HG03095 (cell line): Measurements from ENCODE around the gene LYPLAL1.
A peak's percentile ranks its signal among the peaks of the same experiment; 100 is the strongest.

Experiments
- ATAC-seq: cut with Tn5 transposase; IDR thresholded peaks from one replicate; pipeline ENCODE4 v1.9.1; 2021; ENCODE audit warnings: moderate library complexity; ENCODE audit not compliant: unreplicated experiment

The LYPLAL1 gene

DNA sequence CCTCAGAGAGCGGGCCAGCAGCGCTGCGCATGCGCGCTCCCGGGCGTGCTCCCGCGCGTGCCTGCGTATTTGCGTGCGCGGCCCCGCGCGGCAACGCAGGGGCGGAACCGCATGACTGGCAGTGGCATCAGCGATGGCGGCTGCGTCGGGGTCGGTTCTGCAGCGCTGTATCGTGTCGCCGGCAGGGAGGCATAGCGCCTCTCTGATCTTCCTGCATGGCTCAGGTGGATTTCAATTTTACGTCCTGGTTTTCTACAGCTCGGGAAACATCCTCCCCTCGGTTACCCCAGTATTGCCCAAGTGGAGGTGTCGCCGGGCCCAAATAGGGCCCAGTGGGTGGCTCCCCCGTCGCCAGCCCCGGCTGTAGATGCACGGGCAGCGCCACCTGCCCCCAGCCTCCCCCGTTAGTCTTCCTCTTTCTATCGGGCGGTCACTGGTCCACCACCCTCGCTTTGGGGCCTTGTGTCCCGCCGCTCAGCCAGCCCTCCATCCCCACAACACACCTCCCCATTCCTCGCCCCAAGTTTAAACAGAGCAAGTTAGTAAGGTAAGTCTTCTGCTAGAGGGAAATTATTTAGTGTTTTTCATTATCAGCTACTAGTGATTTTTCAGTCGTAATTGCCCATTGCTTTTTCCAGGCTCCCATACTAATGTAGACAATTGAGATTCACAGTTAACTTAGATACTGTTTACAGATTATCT is at the start of gene LYPLAL1:
Gene LYPLAL1, plus strand, starts transcription at position 121 of the 702 bp plus-strand sequence. Its CDS starts 13 bp downstream, at position 134.
- peak; percentile 62 for ATAC-seq

DNA sequence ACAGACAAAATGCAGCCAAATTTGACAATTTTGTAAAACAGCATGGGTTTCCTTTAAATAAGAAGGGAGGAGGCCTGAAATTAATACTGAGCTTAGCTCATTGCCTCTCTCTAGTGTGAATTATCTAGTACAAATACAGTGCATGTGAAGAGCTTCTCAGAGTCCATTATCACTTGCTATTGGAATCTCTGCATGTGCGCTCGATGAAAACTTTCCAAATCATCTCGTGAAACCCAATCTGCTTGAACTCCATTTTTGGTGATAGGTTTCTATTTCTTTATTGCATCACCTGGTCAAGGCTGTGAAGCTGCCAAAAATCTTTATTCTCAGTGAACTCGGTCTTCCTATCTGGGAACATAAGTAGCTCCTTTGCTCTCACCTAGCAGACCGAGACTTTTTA is 49.5 kb upstream of the LYPLAL1 start:
- no peak for ATAC-seq

DNA sequence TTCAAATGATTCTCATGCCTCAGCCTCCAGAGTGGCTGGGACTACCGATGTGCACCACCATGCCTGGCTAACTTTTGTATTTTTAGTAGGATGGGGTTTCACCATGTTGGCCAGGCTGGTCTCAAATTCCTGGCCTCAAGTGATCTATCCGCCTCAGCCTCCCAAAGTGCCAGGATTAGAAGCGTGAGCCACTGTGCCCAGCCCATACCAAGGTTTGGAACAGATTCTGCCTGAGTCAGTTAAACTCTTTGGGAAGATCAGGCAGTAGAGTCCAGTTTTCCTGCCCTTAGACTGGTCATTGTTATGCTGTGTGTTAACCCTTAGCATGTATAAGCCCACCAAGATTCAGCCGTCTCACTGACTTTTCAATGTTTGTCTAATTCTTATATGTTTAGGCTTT is 48.3 kb upstream of the LYPLAL1 start:
- no peak for ATAC-seq

DNA sequence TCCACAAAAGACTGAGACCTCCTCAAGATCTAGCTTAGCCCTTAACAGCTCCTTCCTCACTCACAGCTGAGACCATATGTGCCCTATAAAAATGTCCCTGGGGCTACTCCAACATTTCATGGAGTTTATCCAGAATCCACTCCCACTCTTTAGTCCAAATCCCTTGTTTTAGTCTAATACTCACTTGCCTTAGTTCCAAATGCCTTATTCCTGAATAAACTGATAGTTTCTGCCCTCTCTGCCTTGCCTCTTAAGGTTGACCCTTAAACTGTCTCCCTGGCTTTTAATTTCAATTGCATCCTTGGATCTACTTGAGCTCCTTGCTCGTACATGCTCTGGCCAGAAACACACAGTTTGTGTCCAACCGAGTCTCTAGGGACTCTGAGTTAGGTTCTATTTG is 47.3 kb upstream of the LYPLAL1 start:
- ATAC-seq, result no peak

DNA sequence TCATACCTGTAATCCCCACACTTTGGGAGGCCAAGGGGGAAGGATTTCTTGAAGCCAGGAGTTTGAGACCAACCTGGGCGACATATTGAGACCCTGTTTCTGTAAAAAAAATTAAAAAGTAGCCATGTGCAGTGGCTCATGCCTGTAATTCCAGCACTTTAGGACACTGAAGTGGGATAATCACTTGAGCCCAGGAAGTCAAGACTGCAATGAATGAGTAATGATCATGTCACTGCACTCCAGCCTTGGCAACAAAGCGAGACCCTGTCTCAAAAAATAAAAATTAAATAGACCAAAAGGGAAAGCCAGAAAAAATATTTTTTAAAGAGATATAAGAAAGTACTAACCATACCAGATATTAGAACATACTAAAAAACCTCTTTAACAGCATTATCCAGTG is 44.7 kb upstream of the LYPLAL1 start:
- no peak for ATAC-seq

DNA sequence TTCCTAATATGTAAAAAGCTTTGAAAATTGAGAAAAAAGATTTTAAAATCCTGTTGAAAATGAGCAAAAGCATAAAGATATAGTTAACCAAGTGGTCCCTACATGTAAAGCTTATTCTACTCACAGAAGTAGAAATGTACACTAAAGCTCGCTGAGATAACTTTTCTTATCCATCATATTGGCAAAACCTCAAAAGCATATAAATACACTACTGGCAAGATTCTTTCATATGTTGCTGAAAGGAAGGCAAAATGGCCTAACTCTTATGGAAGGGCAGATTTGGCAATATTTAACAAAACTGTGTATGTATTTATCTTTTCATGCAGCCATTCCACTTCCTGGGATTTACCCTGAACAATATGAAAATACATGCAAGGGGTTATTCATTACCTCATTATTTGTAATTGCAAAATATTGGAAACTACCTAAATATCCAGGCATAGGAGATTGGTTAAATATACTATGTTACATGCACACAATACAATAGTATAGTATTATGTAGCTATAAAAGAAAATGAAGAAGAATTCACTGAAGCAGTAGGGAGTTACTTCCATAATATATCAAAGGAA is 43.2 kb upstream of the LYPLAL1 start:
- ATAC-seq, result no peak

DNA sequence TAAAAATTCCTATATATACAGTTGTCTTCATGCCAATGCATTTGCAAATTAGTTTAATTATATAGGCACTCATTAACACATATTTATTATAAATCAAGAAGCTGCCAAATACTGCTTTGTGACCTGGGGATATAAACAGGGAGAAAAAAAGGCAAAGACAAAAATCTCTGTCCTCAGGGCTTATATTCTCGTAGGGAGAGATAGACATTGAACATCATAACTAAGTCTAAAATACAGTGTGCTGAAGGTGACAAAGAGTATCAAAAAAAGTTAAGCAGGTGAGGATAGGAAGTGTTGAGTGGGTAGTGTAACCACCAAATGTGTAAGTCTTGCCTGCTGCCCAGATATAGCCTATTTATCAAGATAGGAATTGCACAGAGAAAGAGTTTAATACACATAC is 40.7 kb upstream of the LYPLAL1 start:
- ATAC-seq, result no peak

DNA sequence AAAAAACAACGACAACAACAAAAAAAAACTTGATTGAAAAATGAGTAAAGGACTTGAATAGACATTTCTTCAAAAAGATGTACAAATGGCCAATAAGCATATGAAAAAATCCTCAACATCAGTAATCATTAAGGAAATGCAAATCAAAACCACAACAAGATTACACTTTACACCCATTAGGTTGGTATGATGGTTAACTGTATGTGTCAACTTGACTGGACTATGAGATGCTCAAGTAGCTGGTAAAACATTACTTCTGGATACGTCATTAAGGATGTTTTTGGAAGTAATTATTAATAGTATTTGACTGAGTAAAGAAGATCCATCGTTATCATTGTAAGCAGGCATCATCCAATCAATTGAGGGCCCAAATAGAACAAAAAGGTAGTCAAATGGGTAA is 34.9 kb upstream of the LYPLAL1 start:
- no peak for ATAC-seq

DNA sequence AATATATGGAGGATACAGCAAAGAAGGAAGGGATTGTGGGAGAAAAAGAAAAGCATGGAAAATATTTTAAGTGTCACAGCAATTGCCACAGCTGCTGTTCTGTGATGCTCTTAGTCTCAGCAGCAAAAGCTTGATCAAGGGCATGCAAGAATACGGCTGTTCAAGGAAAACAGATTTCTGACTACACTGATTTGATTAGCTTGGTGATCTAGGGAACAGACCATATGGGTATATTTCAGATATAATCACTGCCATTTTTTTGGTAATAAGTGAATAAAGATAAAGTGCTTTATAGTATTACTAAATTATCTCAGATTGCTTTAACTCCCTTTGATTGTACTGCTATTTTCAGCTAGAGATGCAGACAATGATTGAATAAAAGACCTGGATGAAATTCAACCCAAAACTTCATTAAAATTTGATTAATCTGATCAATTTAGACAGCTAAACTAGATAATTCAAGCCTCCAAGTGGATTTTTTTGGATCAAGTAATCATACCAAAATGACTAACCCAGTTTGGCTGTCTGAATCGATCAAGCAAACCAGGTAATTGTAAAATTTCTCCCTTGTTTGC is 33.3 kb upstream of the LYPLAL1 start:
- no peak for ATAC-seq

DNA sequence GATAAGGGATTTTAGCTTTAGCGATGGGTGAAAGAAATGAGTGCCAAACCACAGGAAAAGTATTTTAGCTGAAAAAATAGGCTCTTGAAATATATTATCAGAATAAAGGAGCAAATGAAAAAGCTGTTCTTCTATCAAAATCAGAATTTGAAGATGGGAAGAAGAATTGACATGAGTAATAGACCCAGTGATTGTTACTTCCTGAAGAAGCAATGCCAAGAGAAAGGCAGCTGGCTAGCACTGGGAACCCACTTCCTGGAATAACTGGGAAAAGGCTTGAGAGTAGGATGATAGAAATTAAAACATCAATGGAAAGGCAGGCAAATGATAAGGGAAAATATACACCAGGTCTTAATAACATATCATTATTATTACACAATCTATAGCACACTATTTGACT is 29.9 kb upstream of the LYPLAL1 start:
- no peak for ATAC-seq

DNA sequence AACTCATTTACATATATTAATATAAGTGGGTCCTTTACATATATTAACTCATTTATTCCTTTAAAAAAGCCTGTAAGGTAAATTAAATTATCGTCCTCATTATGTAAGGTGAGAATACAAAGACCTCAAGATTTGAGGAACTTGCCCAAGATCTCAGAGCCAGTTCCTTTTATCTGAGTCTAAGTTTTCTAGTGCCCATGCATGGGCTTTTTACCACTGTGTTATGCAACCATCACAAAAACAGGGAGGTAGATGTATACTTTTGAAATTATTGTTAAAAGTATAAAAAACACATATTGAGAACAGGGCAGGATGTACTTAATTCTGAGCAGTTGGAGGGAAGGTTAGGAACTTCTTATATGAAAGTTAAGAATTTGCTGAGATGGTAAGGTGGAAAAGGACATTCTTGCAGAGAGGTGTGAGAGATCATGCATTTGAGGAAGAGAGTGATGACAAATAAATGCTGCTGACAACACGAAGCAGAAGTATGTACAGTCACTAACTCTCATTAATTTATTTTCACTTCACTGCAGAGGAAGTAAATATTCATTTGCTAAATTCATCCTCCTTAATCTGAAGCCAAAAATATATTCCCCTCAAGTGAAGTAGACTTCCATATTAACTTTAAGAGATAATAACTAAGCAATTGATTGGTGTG is 28.9 kb upstream of the LYPLAL1 start:
- ATAC-seq, result no peak

DNA sequence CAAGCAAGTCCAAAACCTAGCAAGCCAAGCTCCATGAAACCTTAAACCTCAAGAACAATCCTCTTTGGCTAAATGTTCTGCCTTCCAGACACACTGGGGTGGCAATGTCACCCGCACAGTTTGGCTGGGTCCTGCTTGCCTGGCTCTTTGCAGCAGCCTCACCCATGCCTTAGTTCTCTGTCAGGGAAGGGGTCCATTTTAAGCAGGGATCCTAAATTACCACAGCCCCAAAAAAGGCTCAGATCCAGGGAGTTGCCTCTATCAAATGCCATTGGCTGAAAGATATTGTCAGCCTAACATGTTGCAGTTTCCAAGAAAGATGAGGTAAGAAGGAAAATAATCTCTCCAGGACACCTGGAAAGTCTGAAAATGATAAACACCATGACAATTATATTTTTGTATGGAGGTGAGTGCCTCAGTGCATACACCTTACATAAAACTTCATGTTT is 26.1 kb upstream of the LYPLAL1 start:
- ATAC-seq, result no peak

DNA sequence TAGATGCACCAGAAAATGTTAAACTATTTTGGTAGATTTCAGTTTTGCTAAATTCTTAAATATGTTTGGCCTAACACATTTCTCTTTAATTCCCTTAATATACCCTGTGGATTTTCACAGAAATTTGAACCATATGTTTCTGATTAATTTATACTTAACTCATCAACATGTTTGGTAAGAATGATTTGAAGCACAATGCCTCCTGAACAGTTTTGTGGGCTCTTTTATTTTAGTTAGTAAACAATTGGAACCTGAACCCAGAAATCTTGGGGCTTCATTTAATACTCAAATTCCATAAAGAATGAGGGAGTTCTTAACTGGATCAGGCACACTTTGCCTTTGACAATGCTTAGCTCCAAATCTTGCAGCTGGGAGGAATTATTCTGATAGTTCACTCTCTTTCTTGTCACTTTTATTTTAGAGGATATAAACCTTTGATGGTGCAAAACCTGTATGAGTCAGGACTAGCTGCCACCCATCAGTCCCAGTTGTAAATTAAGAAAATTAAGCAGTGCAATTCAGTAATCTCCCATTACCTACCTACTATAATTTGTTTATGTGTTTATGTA is 24.6 kb upstream of the LYPLAL1 start:
- ATAC-seq, result no peak

DNA sequence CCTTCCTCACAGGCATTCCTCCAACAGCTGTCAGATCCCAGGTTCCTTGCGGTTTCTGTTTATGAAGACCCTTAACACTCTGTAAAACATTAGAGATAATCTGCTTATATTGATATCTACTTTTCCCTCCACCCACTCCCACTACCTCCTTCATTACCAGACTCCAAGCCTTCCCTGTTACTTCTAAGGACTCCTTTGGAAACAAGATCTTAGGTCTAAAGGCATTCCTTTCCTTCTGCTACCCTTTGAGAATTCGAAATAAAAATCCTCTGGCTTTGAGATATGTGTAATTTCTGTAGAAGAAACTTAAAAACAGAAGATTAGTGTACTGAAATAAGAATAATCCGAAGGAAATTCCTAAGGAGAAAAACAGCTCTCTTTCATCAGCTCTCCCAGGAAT is 23.7 kb upstream of the LYPLAL1 start:
- ATAC-seq, result no peak

DNA sequence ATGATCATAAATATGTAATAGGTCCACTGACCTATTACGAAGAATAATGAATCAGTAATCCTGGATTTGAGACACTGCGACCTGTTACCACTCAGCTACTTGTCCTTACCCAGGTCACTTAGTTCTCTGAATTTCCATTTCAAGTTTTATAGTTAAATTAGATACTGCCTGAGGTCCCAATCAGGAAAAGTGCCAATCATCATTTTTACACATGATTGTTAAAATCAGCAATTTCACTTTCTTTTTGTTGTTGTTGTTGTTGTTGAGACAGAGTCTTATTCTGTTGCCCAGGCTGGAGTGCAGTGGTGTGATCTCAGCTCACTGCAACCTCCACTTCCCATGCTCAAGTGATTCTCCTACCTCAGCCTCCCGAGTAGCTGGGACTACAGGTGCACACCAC is 22.8 kb upstream of the LYPLAL1 start:
- no peak for ATAC-seq

DNA sequence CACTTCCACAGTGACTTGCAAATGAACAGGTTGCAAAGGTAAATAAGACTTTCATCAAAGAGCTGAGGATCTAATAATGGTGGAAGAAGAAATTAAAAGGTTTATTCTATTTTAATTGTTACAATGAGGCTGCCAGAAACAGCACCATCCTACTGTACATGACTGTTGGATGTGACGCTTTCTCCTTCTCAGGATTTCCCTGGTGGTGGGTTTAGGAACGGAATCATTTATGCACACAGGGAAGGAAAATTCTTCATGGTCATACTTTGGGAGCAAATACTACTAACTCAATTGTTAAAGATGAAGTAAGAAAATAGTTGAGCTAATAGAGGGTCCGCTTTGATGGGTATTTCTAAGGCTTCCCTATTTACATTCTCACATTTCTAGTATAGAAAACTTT is 22.2 kb upstream of the LYPLAL1 start:
- ATAC-seq, result no peak

DNA sequence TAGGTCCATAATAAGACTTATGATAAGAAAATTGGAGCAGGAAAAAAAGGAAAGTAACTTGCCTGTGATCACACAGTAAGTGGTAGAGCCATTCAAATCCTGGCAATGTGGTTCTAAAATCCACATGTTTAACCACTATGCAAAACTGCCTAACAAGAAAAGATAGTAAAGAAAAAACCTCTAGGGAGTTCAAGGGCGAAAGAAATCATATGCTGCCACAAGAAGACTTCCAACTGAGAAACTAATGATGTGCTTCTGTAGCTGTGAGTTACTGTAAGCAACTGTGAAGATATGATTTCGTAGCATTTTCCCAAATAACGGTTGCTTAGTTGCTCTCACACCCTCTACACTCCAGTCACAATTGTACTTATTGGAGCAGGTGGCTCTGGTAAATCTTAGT is 20.9 kb upstream of the LYPLAL1 start:
- ATAC-seq, result no peak

DNA sequence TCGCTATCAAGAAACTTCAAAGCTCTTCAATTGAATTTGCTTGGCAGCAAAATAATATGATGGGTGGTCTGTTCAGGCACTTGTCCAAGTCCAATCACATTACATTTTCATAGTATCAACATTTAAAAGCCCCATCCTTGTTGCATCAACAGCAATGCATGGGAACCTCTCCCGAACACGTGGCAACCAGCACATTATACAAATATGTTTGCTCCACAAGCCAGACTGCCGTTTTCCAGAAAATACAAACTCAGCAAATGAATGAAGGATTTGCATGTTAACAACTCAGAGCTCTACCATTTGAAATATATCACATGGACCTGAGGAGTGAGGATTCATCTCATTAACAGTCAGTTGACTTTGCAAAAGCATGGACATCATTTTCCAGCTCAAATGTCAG is 20.0 kb upstream of the LYPLAL1 start:
- no peak for ATAC-seq

DNA sequence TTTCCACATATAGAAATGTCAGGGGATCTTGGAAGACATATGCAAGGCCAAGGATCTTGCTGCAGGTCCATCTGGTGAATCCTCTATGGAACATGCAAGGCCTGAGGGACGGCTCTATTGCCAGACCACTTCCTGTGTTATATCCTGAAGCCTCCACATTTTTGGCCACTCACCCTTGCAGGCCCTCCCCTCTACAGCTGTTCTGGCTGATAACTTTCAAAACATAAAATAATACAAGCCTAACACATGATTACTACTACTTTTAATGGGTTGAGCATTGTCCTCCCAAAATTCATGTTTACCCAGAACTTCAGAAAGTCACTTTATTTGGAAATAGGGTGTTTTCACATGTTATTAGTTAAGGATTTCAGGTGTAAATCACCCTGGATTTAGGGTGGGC is 18.5 kb upstream of the LYPLAL1 start:
- ATAC-seq, result no peak

DNA sequence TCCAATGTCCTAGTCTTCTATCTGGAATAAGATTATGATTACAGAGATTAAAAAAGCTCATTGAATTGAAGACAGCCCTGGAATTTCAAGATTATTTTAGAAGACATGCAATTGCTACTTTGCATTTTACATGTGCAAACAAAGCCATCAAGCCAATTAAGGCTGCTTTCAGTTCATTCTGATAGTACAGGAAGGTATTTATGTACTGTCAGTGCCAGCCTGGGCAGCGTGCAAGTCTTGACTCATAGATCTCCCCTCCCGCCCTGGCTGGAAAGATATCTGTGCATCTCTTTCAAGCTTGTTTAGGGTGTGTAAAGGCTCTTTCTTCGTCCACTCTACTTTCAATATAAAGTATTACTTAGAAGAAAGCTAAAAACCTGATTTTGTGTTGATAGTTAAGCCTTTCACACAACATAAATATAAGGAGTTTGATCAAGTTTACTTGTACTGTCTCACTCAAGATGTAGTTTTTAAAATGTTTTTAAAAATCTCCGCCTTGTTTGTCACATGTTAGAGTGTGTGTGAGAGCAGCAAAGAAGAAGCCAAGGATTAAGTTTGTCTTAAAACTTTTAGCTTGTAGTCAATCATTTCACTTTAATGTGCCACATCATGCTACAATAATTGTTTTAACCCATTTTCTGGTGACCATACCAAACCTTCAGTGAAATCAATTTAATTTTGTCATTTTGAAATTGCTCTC is 13.6 kb upstream of the LYPLAL1 start:
- ATAC-seq, result no peak

DNA sequence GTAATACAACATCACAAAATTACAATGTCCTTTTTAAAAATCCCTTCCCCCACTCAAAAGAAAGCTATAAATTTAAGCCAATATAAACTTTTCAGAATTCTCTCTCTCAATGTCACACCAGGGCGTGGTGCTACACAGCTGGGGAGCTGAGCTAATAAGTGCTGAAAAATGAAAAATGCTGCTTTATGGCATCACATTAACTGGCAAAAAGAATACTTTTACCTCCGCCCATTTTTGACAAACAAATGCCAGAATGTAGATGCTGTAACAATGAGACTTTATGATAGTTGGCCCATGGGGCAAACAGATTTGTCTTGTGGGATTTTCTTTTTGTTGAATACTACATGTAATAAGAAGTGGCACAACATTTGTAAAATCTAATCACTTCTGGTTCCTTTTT is 12.7 kb upstream of the LYPLAL1 start:
- ATAC-seq, result no peak
